GM23338 (cell line): ENCODE measurements around the gene HPX. TPM values are rescaled to one million over a fixed set of nuclear protein-coding genes. Genes with fewer than 3 reads are reported as not detected.

Source experiments
- polyA plus RNA-seq: library from polyadenylated mRNA; unstranded; fragments of >200 nt; fragmentation: Nextera tagmentation; extraction: Ambion mirVana; gene quantifications from 2 replicates; pipeline ENCODE4 v1.2.1, GENCODE V29; 2016
- total RNA-seq: library from RNA; depleted of rRNA; stranded (reverse); fragments of >200 nt; shearing (Covaris generic); gene quantifications from 2 replicates; pipeline ENCODE4 v1.2.3, GENCODE V29; 2014; rRNA removed

Gene HPX
- total and polyA plus RNA-seq, 2 experiments from 2014 or later, result 0.47 to 0.63 TPM

Other genes with a start within 250 kb of the HPX start
- not detected in 2 replicates for gene OR52W1, start 241.8 kb downstream of the HPX start, total RNA-seq
- gene OR52W1, start 241.8 kb downstream of the HPX start, polyA plus RNA-seq, result not detected in 2 replicates
- not detected in 2 replicates for gene C11orf42, start 235.4 kb downstream of the HPX start, total RNA-seq
- not detected in 2 replicates for gene C11orf42, start 235.4 kb downstream of the HPX start, polyA plus RNA-seq
- 20.0 and 34.5 TPM in 2 replicates for gene FHIP1B, start 206.4 kb downstream of the HPX start, total RNA-seq
- 10.3 TPM in 2 replicates for gene FHIP1B, start 206.4 kb downstream of the HPX start, polyA plus RNA-seq
- gene CNGA4, start 201.9 kb downstream of the HPX start, total RNA-seq, result not detected in 2 replicates
- gene CNGA4, start 201.9 kb downstream of the HPX start, polyA plus RNA-seq, result 0.15 TPM in 1 of 2 replicates, not detected in the other
- 7.0 and 8.2 TPM in 2 replicates for gene CCKBR, start 181.1 kb downstream of the HPX start, total RNA-seq
- gene CCKBR, start 181.1 kb downstream of the HPX start, polyA plus RNA-seq, result 3.9 and 4.8 TPM in 2 replicates
- 34.2 and 41.3 TPM in 2 replicates for gene CAVIN3, start 120.5 kb downstream of the HPX start, total RNA-seq
- gene CAVIN3, start 120.5 kb downstream of the HPX start, polyA plus RNA-seq, result 32.9 and 33.2 TPM in 2 replicates
- gene SMPD1, start 50.5 kb downstream of the HPX start, total RNA-seq, result 0.70 and 0.76 TPM in 2 replicates
- gene SMPD1, start 50.5 kb downstream of the HPX start, polyA plus RNA-seq, result 0.92 and 0.97 TPM in 2 replicates
- 24.7 and 26.6 TPM in 2 replicates for gene APBB1, start 21.9 kb downstream of the HPX start, total RNA-seq
- gene APBB1, start 21.9 kb downstream of the HPX start, polyA plus RNA-seq, result 10.6 and 12.1 TPM in 2 replicates
- gene TRIM3, start 33.0 kb upstream of the HPX start, total RNA-seq, result 15.0 and 21.1 TPM in 2 replicates
- 7.3 and 7.9 TPM in 2 replicates for gene TRIM3, start 33.0 kb upstream of the HPX start, polyA plus RNA-seq
- 61.5 and 65.4 TPM in 2 replicates for gene ARFIP2, start 40.3 kb upstream of the HPX start, total RNA-seq
- gene ARFIP2, start 40.3 kb upstream of the HPX start, polyA plus RNA-seq, result 34.8 and 35.4 TPM in 2 replicates
- 54.2 and 76.4 TPM in 2 replicates for gene TIMM10B, start 40.5 kb upstream of the HPX start, total RNA-seq
- 25.0 and 30.8 TPM in 2 replicates for gene TIMM10B, start 40.5 kb upstream of the HPX start, polyA plus RNA-seq
- 7.2 and 9.6 TPM in 2 replicates for gene DNHD1, start 56.3 kb upstream of the HPX start, total RNA-seq
- 2.5 and 3.6 TPM in 2 replicates for gene DNHD1, start 56.3 kb upstream of the HPX start, polyA plus RNA-seq
- 7.4 and 9.8 TPM in 2 replicates for gene RRP8, start 162.6 kb upstream of the HPX start, total RNA-seq
- 13.5 and 13.7 TPM in 2 replicates for gene RRP8, start 162.6 kb upstream of the HPX start, polyA plus RNA-seq
- 75.1 and 91.0 TPM in 2 replicates for gene ILK, start 162.8 kb upstream of the HPX start, total RNA-seq
- 62.6 and 64.5 TPM in 2 replicates for gene ILK, start 162.8 kb upstream of the HPX start, polyA plus RNA-seq
- 102 and 108 TPM in 2 replicates for gene TAF10, start 171.2 kb upstream of the HPX start, total RNA-seq
- 253 and 277 TPM in 2 replicates for gene TAF10, start 171.2 kb upstream of the HPX start, polyA plus RNA-seq
- 49.7 and 73.5 TPM in 2 replicates for gene TPP1, start 178.4 kb upstream of the HPX start, total RNA-seq
- 18.7 and 21.7 TPM in 2 replicates for gene TPP1, start 178.4 kb upstream of the HPX start, polyA plus RNA-seq
- 16.5 and 20.7 TPM in 2 replicates for gene DCHS1, start 214.8 kb upstream of the HPX start, total RNA-seq
- 1.9 and 2.3 TPM in 2 replicates for gene DCHS1, start 214.8 kb upstream of the HPX start, polyA plus RNA-seq
- gene MRPL17, start 242.4 kb upstream of the HPX start, total RNA-seq, result 26.7 and 53.8 TPM in 2 replicates
- 81.8 and 85.5 TPM in 2 replicates for gene MRPL17, start 242.4 kb upstream of the HPX start, polyA plus RNA-seq